Middle frontal gyrus (tissue), 1 donor: ENCODE data around the gene OSGIN1.

Experiments
- DNase-seq: peaks from one replicate; pipeline ENCODE4 v3.0.0-alpha.2; 2015; ENCODE audit warnings: low spot score; ENCODE audit errors: extremely low spot score

The OSGIN1 gene

GRCh38 chr16:83952940-83953795 lies at the start of gene OSGIN1:
Gene OSGIN1, plus strand, starts transcription at chr16:83953240. Its CDS starts 4,432 bp downstream, at chr16:83957672.
- peak; percentile 58 for DNase-seq

GRCh38 chr16:83903751-83904150 lies 49.3 kb upstream of the OSGIN1 start:
- no peak for DNase-seq

GRCh38 chr16:83906683-83907082 lies 46.4 kb upstream of the OSGIN1 start:
- no peak for DNase-seq

GRCh38 chr16:83907111-83907510 lies 45.9 kb upstream of the OSGIN1 start:
- DNase-seq, result no peak

GRCh38 chr16:83907631-83908250 lies 45.3 kb upstream of the OSGIN1 start:
- no peak for DNase-seq

- no peak for DNase-seq
Observed at GRCh38 chr16:83908798-83909197, 44.2 kb upstream of the OSGIN1 start.

GRCh38 chr16:83911290-83911689 lies 41.8 kb upstream of the OSGIN1 start:
- DNase-seq, result no peak

GRCh38 chr16:83912519-83913244 lies 40.4 kb upstream of the OSGIN1 start:
- no peak for DNase-seq

GRCh38 chr16:83913245-83913633 lies 39.8 kb upstream of the OSGIN1 start:
- no peak for DNase-seq

- no peak for DNase-seq
Observed at GRCh38 chr16:83914091-83914710, 38.8 kb upstream of the OSGIN1 start.

- no peak for DNase-seq
Observed at GRCh38 chr16:83915081-83915480, 38.0 kb upstream of the OSGIN1 start.

- no peak for DNase-seq
Observed at GRCh38 chr16:83915491-83915890, 37.5 kb upstream of the OSGIN1 start.

GRCh38 chr16:83917152-83918120 lies 35.6 kb upstream of the OSGIN1 start:
- no peak for DNase-seq

- DNase-seq, result no peak
Observed at GRCh38 chr16:83920894-83921491, 32.0 kb upstream of the OSGIN1 start.

GRCh38 chr16:83923581-83924365 lies 29.3 kb upstream of the OSGIN1 start:
- no peak for DNase-seq

- no peak for DNase-seq
Observed at GRCh38 chr16:83924686-83925085, 28.4 kb upstream of the OSGIN1 start.

- DNase-seq, result no peak
Observed at GRCh38 chr16:83925095-83925905, 27.7 kb upstream of the OSGIN1 start.

GRCh38 chr16:83925957-83926725 lies 26.9 kb upstream of the OSGIN1 start:
- no peak for DNase-seq
